Measurements from ENCODE around the gene HEY2. TPM values are rescaled to one million over a fixed set of nuclear protein-coding genes. Genes with fewer than 3 reads are reported as not detected.

Gene HEY2
- total and polyA plus RNA-seq, 9 donors: 3.0 to 19.9 (median 8.2) TPM

DNA sequence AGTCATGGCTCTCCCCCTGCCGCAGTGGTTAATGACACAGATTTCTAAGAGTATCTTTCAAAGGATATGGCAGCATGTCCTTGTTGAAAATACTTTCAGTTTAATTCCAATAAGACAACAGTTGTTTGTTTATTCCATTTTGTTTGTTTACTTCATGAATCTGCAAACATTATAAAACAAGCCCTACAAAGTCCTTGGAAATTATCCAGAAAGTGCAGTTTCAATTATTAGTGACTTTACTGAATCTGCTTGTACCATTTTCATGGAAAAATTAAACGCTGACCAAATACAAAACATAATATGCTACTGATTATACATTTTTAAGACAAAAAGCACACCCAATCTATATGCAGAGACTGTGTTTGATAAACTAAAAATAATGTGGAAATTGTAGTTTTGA is 3.3 kb downstream of the HEY2 start:
- 34 to 51% (median 41%) methylated on average over 2 of the region's 2 CpGs for WGBS, 3 donors
- intact Hi-C loops (cut with DNase I): no loop called here
- no peak for TF ChIP-seq POLR2A (IDR thresholded peaks at IDR 0.05)
- no peak for TF ChIP-seq CTCF (IDR thresholded peaks at IDR 0.05)
- TF ChIP-seq EP300 (IDR thresholded peaks at IDR 0.05): no peak
- no peak for DNase-seq
- H3K36me3 ChIP-seq: no peaks in the 10 kb centered on the region
- H3K27me3 ChIP-seq: no peaks in the 10 kb centered on the region
- no peak overlapping the region for H3K4me3 ChIP-seq
- H3K27ac ChIP-seq: no peak overlapping the region
- H3K4me1 ChIP-seq (ENCODE audit: insufficient read depth): peaks cover 4% of the 10 kb centered on the region
- H3K9me3 ChIP-seq: no peaks in the 10 kb centered on the region

DNA sequence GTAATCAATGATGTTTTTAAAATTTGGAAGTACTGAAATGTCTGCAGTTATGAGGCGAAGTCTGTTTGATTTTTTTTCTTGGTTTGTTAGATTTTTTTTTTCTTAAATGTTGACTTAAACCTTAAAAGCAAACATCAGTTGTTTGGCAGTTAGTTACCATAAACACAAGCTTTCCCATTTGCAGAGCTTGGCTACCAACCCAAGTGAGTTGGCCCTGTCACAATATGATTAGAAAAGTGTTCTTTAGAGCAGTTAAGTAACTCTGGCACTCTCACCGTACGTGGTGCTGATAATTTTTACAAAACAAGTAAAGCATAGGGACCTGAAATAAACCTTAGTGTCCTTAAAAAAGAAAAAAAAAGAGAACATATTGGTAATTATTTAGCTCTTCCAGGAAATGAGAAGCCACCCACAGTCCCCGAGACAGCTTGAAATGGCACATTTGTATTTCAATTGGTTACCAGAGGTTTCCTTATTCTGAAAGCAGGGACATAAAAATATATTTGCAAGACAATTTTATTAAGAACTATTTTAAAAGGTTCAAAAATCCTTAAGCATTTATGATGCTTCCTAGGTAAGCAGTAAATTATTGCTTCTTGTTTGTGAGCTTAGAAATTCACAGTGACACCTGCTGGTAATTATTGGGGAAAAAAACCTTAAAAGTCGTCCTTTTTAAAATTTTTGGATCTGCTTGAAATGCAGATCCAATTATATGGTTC is 3.9 kb downstream of the HEY2 start:
- Histone ChIP-seq H3K4me1 (ENCODE audit: insufficient read depth) (peaks cover 4% of the 10 kb centered on the region), H3K4me3 (no peak overlapping the region), H3K9me3 (no peaks in the 10 kb centered on the region), H3K27ac (no peak overlapping the region), H3K27me3 (no peaks in the 10 kb centered on the region), H3K36me3 (no peaks in the 10 kb centered on the region)
- intact Hi-C loops (cut with DNase I): no loop called here
- DNase-seq: no peak
- TF ChIP-seq POLR2A (IDR thresholded peaks at IDR 0.05) (no peak), EP300 (IDR thresholded peaks at IDR 0.05) (no peak)
- WGBS, 3 donors: 15 to 35% (median 21%) methylated on average over 5 of the region's 5 CpGs

- intact Hi-C loops (cut with DNase I): no loop called here
- no peak for DNase-seq
- H3K36me3 ChIP-seq: no peaks in the 10 kb centered on the region
- peaks cover 4% of the 10 kb centered on the region for H3K4me1 ChIP-seq (ENCODE audit: insufficient read depth)
- no peaks in the 10 kb centered on the region for H3K27me3 ChIP-seq
- no peak overlapping the region for H3K27ac ChIP-seq
- no peak overlapping the region for H3K4me3 ChIP-seq
- H3K9me3 ChIP-seq: no peaks in the 10 kb centered on the region
- TF ChIP-seq EP300 (IDR thresholded peaks at IDR 0.05): no peak
- TF ChIP-seq CTCF (IDR thresholded peaks at IDR 0.05): no peak
- no peak for TF ChIP-seq POLR2A (IDR thresholded peaks at IDR 0.05)
Measured at GRCh38 chr6:125753937-125754259, 4.5 kb downstream of the HEY2 start.

- Histone ChIP-seq H3K9me3 (no peaks in the 10 kb centered on the region), H3K4me3 (no peak overlapping the region), H3K4me1 (ENCODE audit: insufficient read depth) (peaks cover 7% of the 10 kb centered on the region), H3K27ac (no peak overlapping the region), H3K27me3 (no peaks in the 10 kb centered on the region), H3K36me3 (no peaks in the 10 kb centered on the region)
- intact Hi-C loops (cut with DNase I): no loop called here
- no peak for DNase-seq
- TF ChIP-seq CTCF (IDR thresholded peaks at IDR 0.05) (no peak), EP300 (IDR thresholded peaks at IDR 0.05) (no peak), POLR2A (IDR thresholded peaks at IDR 0.05) (no peak)
- 12 to 32% (median 23%) methylated on average over 2 of the region's 2 CpGs for WGBS, 3 donors
Measured at GRCh38 chr6:125754566-125754965, 5.1 kb downstream of the HEY2 start.

DNA sequence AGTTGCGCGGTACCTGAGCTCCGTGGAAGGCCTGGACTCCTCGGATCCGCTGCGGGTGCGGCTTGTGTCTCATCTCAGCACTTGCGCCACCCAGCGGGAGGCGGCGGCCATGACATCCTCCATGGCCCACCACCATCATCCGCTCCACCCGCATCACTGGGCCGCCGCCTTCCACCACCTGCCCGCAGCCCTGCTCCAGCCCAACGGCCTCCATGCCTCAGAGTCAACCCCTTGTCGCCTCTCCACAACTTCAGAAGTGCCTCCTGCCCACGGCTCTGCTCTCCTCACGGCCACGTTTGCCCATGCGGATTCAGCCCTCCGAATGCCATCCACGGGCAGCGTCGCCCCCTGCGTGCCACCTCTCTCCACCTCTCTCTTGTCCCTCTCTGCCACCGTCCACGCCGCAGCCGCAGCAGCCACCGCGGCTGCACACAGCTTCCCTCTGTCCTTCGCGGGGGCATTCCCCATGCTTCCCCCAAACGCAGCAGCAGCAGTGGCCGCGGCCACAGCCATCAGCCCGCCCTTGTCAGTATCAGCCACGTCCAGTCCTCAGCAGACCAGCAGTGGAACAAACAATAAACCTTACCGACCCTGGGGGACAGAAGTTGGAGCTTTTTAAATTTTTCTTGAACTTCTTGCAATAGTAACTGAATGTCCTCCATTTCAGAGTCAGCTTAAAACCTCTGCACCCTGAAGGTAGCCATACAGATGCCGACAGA is 9.9 kb downstream of the HEY2 start:
- Histone ChIP-seq H3K36me3 (no peaks in the 10 kb centered on the region), H3K9me3 (no peaks in the 10 kb centered on the region), H3K27me3 (no peaks in the 10 kb centered on the region), H3K4me3 (no peak overlapping the region), H3K4me1 (ENCODE audit: insufficient read depth) (peaks cover 2% of the 10 kb centered on the region), H3K27ac (no peak overlapping the region)
- TF ChIP-seq EP300 (IDR thresholded peaks at IDR 0.05) (no peak), CTCF (IDR thresholded peaks at IDR 0.05) (no peak)
- 82 to 85% (median 84%) methylated on average over 42 of the region's 42 CpGs for WGBS, 3 donors
- DNase-seq: peak in 1 of 5 donors; percentile 32
- intact Hi-C loops (cut with DNase I): no loop called here

Measured in ovary (tissue), 9 donors.